ENCODE measurements around the gene ATXN2.

ATXN2 gene

GRCh38 chr12:111436266-111436665, 162.8 kb downstream of the ATXN2 start:
- no peak for DNase-seq

- no peak for DNase-seq
Measured at GRCh38 chr12:111435661-111436201, 163.4 kb downstream of the ATXN2 start.

- peak; percentile 70 to 89 for DNase-seq
Measured at GRCh38 chr12:111434680-111435338, 164.3 kb downstream of the ATXN2 start.

- DNase-seq: no peak
Measured at GRCh38 chr12:111434049-111434448, 165.1 kb downstream of the ATXN2 start.

- no peak for DNase-seq
Measured at GRCh38 chr12:111431772-111432171, 167.3 kb downstream of the ATXN2 start.

GRCh38 chr12:111430433-111431353, 168.4 kb downstream of the ATXN2 start:
- peak; percentile 64 to 78 for DNase-seq

- DNase-seq: peak; percentile 54 to 66
Measured at GRCh38 chr12:111429828-111430432, 169.2 kb downstream of the ATXN2 start.

- peak in 1 of 2 experiments; percentile 32 for DNase-seq
Measured at GRCh38 chr12:111428728-111429175, 170.4 kb downstream of the ATXN2 start.

GRCh38 chr12:111428081-111428727, 170.9 kb downstream of the ATXN2 start:
- DNase-seq: no peak

GRCh38 chr12:111427417-111428074, 171.6 kb downstream of the ATXN2 start:
- no peak for DNase-seq

GRCh38 chr12:111426344-111427185, 172.6 kb downstream of the ATXN2 start:
- peak in 1 of 2 experiments; percentile 42 for DNase-seq

GRCh38 chr12:111425655-111426054, 173.5 kb downstream of the ATXN2 start:
- no peak for DNase-seq

GRCh38 chr12:111424793-111425251, 174.3 kb downstream of the ATXN2 start:
- DNase-seq: no peak

- no peak for DNase-seq
Measured at GRCh38 chr12:111424189-111424792, 174.8 kb downstream of the ATXN2 start.

GRCh38 chr12:111420494-111420893, 178.6 kb downstream of the ATXN2 start:
- no peak for DNase-seq

GRCh38 chr12:111419784-111420183, 179.3 kb downstream of the ATXN2 start:
- no peak for DNase-seq

GRCh38 chr12:111418594-111418880, 180.6 kb downstream of the ATXN2 start:
- DNase-seq: no peak

- DNase-seq: no peak
Measured at GRCh38 chr12:111417784-111418593, 181.1 kb downstream of the ATXN2 start.

GRCh38 chr12:111417290-111417689, 181.8 kb downstream of the ATXN2 start:
- DNase-seq: no peak

- no peak for DNase-seq
Measured at GRCh38 chr12:111414711-111415252, 184.3 kb downstream of the ATXN2 start.
